ENCODE results near the gene MNX1. TPM values are rescaled to one million over a fixed set of nuclear protein-coding genes. Genes with fewer than 3 reads are reported as not detected.

MNX1 gene
- total RNA-seq, 1 donor from 2014 or later, result not detected

GRCh38 chr7:157037028-157037427 lies 26.6 kb upstream of the MNX1 start:
- FAIRE-seq (no peak), DNase-seq (ENCODE audit: low read depth) (no peak)
- Histone ChIP-seq H3K27me3 (ENCODE audit: control insufficient read depth, insufficient read depth, low read length) (peaks cover 2% of the 10 kb centered on the region), H3K36me3 (ENCODE audit: control insufficient read depth, insufficient read depth, low read length) (no peaks in the 10 kb centered on the region), H3K4me3 (ENCODE audit: low read depth, low read length) (no peak overlapping the region)
- TF ChIP-seq CTCF (IDR thresholded peaks at IDR 0.05; ENCODE audit: insufficient read depth, low read length, severe bottlenecking), result no peak

- FAIRE-seq, result no peak
- no peak for DNase-seq (ENCODE audit: low read depth)
- H3K36me3 ChIP-seq (ENCODE audit: control insufficient read depth, insufficient read depth, low read length), result no peaks in the 10 kb centered on the region
- no peak for TF ChIP-seq CTCF (IDR thresholded peaks at IDR 0.05; ENCODE audit: insufficient read depth, low read length, severe bottlenecking)
- H3K27me3 ChIP-seq (ENCODE audit: control insufficient read depth, insufficient read depth, low read length), result peaks cover 2% of the 10 kb centered on the region
- no peak overlapping the region for H3K4me3 ChIP-seq (ENCODE audit: low read depth, low read length)
These were observed 25.5 kb upstream of the MNX1 start for GRCh38 chr7:157035979-157036378.

- no peaks in the 10 kb centered on the region for H3K36me3 ChIP-seq (ENCODE audit: control insufficient read depth, insufficient read depth, low read length)
- H3K27me3 ChIP-seq (ENCODE audit: control insufficient read depth, insufficient read depth, low read length), result peaks cover 2% of the 10 kb centered on the region
- no peak overlapping the region for H3K4me3 ChIP-seq (ENCODE audit: low read depth, low read length)
- FAIRE-seq, result no peak
- no peak for TF ChIP-seq CTCF (IDR thresholded peaks at IDR 0.05; ENCODE audit: insufficient read depth, low read length, severe bottlenecking)
- no peak for DNase-seq (ENCODE audit: low read depth)
These were observed 24.8 kb upstream of the MNX1 start for GRCh38 chr7:157035302-157035701.

GRCh38 chr7:157033483-157034473 lies 23.3 kb upstream of the MNX1 start:
- Histone ChIP-seq H3K27me3 (ENCODE audit: control insufficient read depth, insufficient read depth, low read length) (peaks cover 2% of the 10 kb centered on the region), H3K4me3 (ENCODE audit: low read depth, low read length) (no peak overlapping the region), H3K36me3 (ENCODE audit: control insufficient read depth, insufficient read depth, low read length) (no peaks in the 10 kb centered on the region)
- FAIRE-seq (no peak), DNase-seq (ENCODE audit: low read depth) (no peak)
- no peak for TF ChIP-seq CTCF (IDR thresholded peaks at IDR 0.05; ENCODE audit: insufficient read depth, low read length, severe bottlenecking)

GRCh38 chr7:157032644-157033482 lies 22.4 kb upstream of the MNX1 start:
- FAIRE-seq (no peak), DNase-seq (ENCODE audit: low read depth) (no peak)
- no peak for TF ChIP-seq CTCF (IDR thresholded peaks at IDR 0.05; ENCODE audit: insufficient read depth, low read length, severe bottlenecking)
- peaks cover 2% of the 10 kb centered on the region for H3K27me3 ChIP-seq (ENCODE audit: control insufficient read depth, insufficient read depth, low read length)
- no peaks in the 10 kb centered on the region for H3K36me3 ChIP-seq (ENCODE audit: control insufficient read depth, insufficient read depth, low read length)
- H3K4me3 ChIP-seq (ENCODE audit: low read depth, low read length), result no peak overlapping the region
